ENCODE data around the gene PPARD. TPM values are rescaled to one million over a fixed set of nuclear protein-coding genes. Genes with fewer than 3 reads are reported as not detected.

The PPARD gene
- total RNA-seq, 2 donors from 2014 or later = 10.9 to 11.5 TPM

DNA sequence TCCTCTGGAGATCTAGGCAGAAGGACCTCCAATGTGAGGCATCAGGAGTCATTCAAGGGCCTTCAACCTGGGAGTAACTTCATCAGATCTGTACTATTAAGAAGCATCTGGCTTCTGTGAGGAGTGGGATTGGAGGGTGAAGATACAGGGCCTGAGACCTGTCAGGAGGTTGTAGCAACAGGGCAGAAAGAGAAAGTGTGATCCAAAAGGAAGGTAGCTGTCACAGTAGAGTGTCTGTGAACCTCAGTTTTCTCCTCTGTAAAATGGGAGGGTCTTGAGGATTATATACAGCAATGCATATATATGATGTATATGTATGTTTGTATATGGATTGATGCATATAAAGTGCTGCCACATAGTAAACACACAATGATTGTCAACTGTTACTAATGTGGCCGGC, 123.3 kb downstream of the PPARD start:
- Mint-ChIP-seq H3K4me3 (no peak overlapping the region), H3K27ac (no peak overlapping the region), H3K9me3 (no peaks in the 10 kb centered on the region), H3K36me3 (ENCODE audit: low read depth) (peaks cover 60% of the 10 kb centered on the region), H3K27me3 (ENCODE audit: insufficient read depth) (no peaks in the 10 kb centered on the region), H3K4me1 (peaks cover 13% of the 10 kb centered on the region)
- DNase-seq = no peak
- Histone ChIP-seq H3K4me1 (ENCODE audit: control insufficient read depth, insufficient read depth, low read length) (peaks cover 3% of the 10 kb centered on the region), H3K36me3 (ENCODE audit: control insufficient read depth, insufficient read depth, low read length) (peaks cover 51% of the 10 kb centered on the region), H3K9ac (ENCODE audit: extremely low read depth, low read length, poor library complexity, severe bottlenecking) (no peak overlapping the region), H3K27me3 (ENCODE audit: control insufficient read depth, insufficient read depth, low read length, poor library complexity, severe bottlenecking) (no peaks in the 10 kb centered on the region), H3K27ac (ENCODE audit: low read depth, low read length) (no peak overlapping the region), H3K9me3 (ENCODE audit: control insufficient read depth, low read length) (no peaks in the 10 kb centered on the region), H3K4me3 (ENCODE audit: low read length) (no peak overlapping the region)
- TF ChIP-seq, protein P1, sequence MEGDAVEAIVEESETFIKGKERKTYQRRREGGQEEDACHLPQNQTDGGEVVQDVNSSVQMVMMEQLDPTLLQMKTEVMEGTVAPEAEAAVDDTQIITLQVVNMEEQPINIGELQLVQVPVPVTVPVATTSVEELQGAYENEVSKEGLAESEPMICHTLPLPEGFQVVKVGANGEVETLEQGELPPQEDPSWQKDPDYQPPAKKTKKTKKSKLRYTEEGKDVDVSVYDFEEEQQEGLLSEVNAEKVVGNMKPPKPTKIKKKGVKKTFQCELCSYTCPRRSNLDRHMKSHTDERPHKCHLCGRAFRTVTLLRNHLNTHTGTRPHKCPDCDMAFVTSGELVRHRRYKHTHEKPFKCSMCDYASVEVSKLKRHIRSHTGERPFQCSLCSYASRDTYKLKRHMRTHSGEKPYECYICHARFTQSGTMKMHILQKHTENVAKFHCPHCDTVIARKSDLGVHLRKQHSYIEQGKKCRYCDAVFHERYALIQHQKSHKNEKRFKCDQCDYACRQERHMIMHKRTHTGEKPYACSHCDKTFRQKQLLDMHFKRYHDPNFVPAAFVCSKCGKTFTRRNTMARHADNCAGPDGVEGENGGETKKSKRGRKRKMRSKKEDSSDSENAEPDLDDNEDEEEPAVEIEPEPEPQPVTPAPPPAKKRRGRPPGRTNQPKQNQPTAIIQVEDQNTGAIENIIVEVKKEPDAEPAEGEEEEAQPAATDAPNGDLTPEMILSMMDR (conservative IDR thresholded peaks at IDR 0.05) = no peak
- 95 to 100% methylated on average over 1 of the region's 1 CpG for WGBS, 2 experiments (ENCODE audit: insufficient coverage in 1 of 2, insufficient read length in 1 of 2)

DNA sequence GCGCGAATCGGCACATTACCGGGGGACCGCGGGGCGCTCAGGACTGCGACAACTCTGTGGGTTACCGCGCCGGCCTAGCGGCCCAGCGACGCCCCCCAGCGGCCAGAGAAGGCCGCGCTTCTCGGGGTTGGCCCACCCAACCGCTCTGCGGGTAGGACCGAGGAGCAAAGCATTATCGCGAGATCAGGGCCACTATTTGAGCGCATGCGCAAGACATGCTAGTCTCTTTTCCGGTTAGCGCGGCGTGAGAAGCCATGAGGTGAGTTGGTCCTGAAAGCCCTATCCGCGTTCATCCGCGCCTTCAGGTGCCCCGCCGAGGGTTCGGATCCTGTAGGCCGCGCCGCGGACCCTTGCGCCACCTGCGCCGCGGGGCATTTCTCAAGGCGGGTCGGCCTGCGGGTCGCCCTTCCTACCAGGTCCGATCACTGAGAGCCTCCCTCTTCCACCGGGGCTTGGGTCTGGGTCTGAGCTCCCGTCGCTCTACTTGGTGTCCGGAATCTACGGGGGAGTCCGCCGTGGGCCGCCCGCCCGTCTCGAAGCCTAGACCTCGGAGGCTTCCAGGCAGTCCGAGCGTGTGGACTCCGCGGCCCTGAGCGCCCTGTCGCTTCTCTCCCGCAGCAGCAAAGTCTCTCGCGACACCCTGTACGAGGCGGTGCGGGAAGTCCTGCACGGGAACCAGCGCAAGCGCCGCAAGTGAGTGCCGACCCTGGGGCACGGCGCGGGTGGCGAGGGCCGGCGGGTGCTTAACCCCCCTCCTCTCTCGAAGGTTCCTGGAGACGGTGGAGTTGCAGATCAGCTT, 126.0 kb downstream of the PPARD start, which contains the start of gene RPL10A:
Gene RPL10A, plus strand, starts transcription at position 221 of the 799 bp plus-strand sequence. Its CDS starts 34 bp downstream, at position 255.
- no peaks in the 10 kb centered on the region for H3K27me3 ChIP-seq (ENCODE audit: control insufficient read depth, insufficient read depth, low read length, poor library complexity, severe bottlenecking)
- peaks cover 66% of the 10 kb centered on the region for H3K36me3 ChIP-seq (ENCODE audit: control insufficient read depth, insufficient read depth, low read length)
- Mint-ChIP-seq H3K4me1 (peaks cover 18% of the 10 kb centered on the region), H3K27ac (peak within 1 kb of the TSS; percentile 99), H3K36me3 (ENCODE audit: low read depth) (peaks cover 62% of the 10 kb centered on the region), H3K27me3 (ENCODE audit: insufficient read depth) (no peaks in the 10 kb centered on the region), H3K9me3 (no peaks in the 10 kb centered on the region), H3K4me3 (peak within 1 kb of the TSS; percentile 96)
- peak within 1 kb of the TSS; percentile 99 for H3K4me3 ChIP-seq (ENCODE audit: low read length)
- peak; percentile 97 for DNase-seq
- TF ChIP-seq, protein P1 (conservative IDR thresholded peaks at IDR 0.05) = peak; percentile 99
- peaks cover 3% of the 10 kb centered on the region for H3K4me1 ChIP-seq (ENCODE audit: control insufficient read depth, insufficient read depth, low read length)
- H3K9me3 ChIP-seq (ENCODE audit: control insufficient read depth, low read length) = no peaks in the 10 kb centered on the region
- peak within 1 kb of the TSS; percentile 97 for H3K27ac ChIP-seq (ENCODE audit: low read depth, low read length)
- peak within 1 kb of the TSS; percentile 99 for H3K9ac ChIP-seq (ENCODE audit: extremely low read depth, low read length, poor library complexity, severe bottlenecking)
- WGBS, 2 experiments (ENCODE audit: insufficient coverage in 1 of 2, insufficient read length in 1 of 2) = 0% methylated on average over 44 to 86 of the region's 86 CpGs

DNA sequence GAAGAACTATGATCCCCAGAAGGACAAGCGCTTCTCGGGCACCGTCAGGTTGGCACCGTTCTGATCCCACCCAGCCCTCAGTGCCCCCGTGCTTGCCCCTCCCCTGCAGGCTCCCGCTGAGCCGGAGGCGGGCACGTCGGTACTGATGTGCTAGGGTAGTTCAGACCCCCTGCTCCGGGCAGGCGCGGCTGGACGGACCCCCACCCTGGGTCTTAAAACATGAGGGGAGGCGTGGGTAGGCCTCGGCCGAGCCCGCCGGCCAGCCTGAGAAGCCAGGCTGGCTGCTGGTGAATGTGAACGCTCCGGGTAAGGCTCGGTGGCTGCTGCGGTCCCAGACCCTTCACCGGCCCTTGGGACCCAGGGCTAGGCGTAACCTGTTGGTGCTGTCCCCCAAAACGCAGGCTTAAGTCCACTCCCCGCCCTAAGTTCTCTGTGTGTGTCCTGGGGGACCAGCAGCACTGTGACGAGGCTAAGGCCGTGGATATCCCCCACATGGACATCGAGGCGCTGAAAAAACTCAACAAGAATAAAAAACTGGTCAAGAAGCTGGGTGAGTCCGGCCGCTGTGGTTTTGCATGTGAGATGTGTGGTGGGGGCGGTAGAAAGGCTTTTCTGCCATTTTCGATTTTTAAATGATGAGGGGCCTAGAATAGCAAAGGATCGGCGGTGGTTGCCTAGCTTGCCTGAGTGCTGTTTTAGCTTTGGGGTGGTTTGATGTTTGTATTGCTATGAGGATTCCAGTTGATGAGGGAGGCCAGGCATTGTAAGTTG, 126.8 kb downstream of the PPARD start:
- H3K9me3 Mint-ChIP-seq = no peaks in the 10 kb centered on the region
- peak overlapping the region; percentile 96 for H3K4me3 Mint-ChIP-seq
- Histone ChIP-seq H3K27me3 (ENCODE audit: control insufficient read depth, insufficient read depth, low read length, poor library complexity, severe bottlenecking) (no peaks in the 10 kb centered on the region), H3K4me1 (ENCODE audit: control insufficient read depth, insufficient read depth, low read length) (peaks cover 3% of the 10 kb centered on the region), H3K27ac (ENCODE audit: low read depth, low read length) (peak overlapping the region; percentile 97), H3K9me3 (ENCODE audit: control insufficient read depth, low read length) (no peaks in the 10 kb centered on the region), H3K4me3 (ENCODE audit: low read length) (peak overlapping the region; percentile 99), H3K9ac (ENCODE audit: extremely low read depth, low read length, poor library complexity, severe bottlenecking) (peak overlapping the region; percentile 99), H3K36me3 (ENCODE audit: control insufficient read depth, insufficient read depth, low read length) (peaks cover 61% of the 10 kb centered on the region)
- H3K27me3 Mint-ChIP-seq (ENCODE audit: insufficient read depth) = no peaks in the 10 kb centered on the region
- peaks cover 18% of the 10 kb centered on the region for H3K4me1 Mint-ChIP-seq
- DNase-seq = peak; percentile 68
- H3K36me3 Mint-ChIP-seq (ENCODE audit: low read depth) = peaks cover 59% of the 10 kb centered on the region
- H3K27ac Mint-ChIP-seq = peak overlapping the region; percentile 99
- 1 to 2% methylated on average over 19 to 37 of the region's 37 CpGs for WGBS, 2 experiments (ENCODE audit: insufficient coverage in 1 of 2, insufficient read length in 1 of 2)
- TF ChIP-seq, protein P1 (conservative IDR thresholded peaks at IDR 0.05) = no peak
